Kidney (tissue), 14 donors: ENCODE results near the gene ANKH. TPM values are rescaled to one million over a fixed set of nuclear protein-coding genes. Genes with fewer than 3 reads are reported as not detected.

Source experiments
- DNase-seq, 5 donors: peaks; one replicate each; pipeline ENCODE4 v3.0.0-alpha.2; 2013 to 2020
- FAIRE-seq: peaks from 2 replicates; lab custom pipeline; 2012; peaks lifted over from hg19 to GRCh38; lab: Jason Lieb, UNC
- H3K27ac ChIP-seq, 2 donors: one replicate each; pipeline ENCODE4 v1.7.0; 2013; ENCODE audit warnings: low read depth in 2 of 2, low read length in 2 of 2, inconsistent platforms in 1 of 2
- H3K27me3 ChIP-seq: one replicate; pipeline ENCODE4 v1.7.1; 2013; ENCODE audit warnings: low read length, inconsistent platforms; ENCODE audit not compliant: control insufficient read depth, insufficient read depth
- H3K36me3 ChIP-seq, 3 donors: one replicate each; pipeline versions ENCODE4 v1.7.0 to v1.7.1; 2013; ENCODE audit warnings: low read length in 3 of 3, control low read depth in 1 of 3, inconsistent platforms in 1 of 3; ENCODE audit not compliant: insufficient read depth in 3 of 3, control insufficient read depth in 2 of 3
- H3K4me1 ChIP-seq, 3 donors: one replicate each; pipeline versions ENCODE4 v1.7.0 to v1.7.1; 2013; ENCODE audit warnings: low read length in 3 of 3, inconsistent platforms in 1 of 3, low read depth in 1 of 3; ENCODE audit not compliant: control insufficient read depth in 2 of 3, insufficient read depth in 2 of 3
- H3K4me3 ChIP-seq, 3 donors: one replicate each; pipeline versions ENCODE4 v1.7.0 to v1.8.1; 2013; ENCODE audit warnings: low read length in 3 of 3, control low read depth in 1 of 3, inconsistent platforms in 1 of 3
- H3K9ac ChIP-seq, 3 donors: one replicate each; pipeline versions ENCODE4 v1.7.0 to v1.7.1; 2013; ENCODE audit warnings: low read length in 3 of 3, control low read depth in 1 of 3, inconsistent platforms in 1 of 3
- H3K9me3 ChIP-seq, 3 donors: one replicate each; pipeline versions ENCODE4 v1.7.0 to v1.7.1; 2013; ENCODE audit warnings: low read length in 3 of 3, control low read depth in 1 of 3, inconsistent platforms in 1 of 3; ENCODE audit not compliant: control insufficient read depth in 2 of 3, insufficient read depth in 1 of 3
- CTCF ChIP-seq: IDR thresholded peaks from 3 replicates; pipeline ENCODE4 v1.5.1; 2012; ENCODE audit warnings: mild to moderate bottlenecking, moderate library complexity, borderline replicate concordance; ENCODE audit not compliant: insufficient read depth; ENCODE audit errors: extremely low read depth
- intact Hi-C: fragments of 100-400 bp; cut with DNase I; formaldehyde crosslinking; loops from one replicate; pipeline ENCODE4 v1.11.1; 2022
- polyA plus RNA-seq: library from polyadenylated mRNA; stranded (reverse); fragments of 350-450 nt; fragmentation: Illumina TruSeq; extraction: RNeasy Lipid Tissue Mini Kit (QIAGEN cat#74804); gene quantifications from one replicate; pipeline ENCODE4 v1.2.3, GENCODE V29; 2014; ENCODE audit warnings: low read depth, low replicate concordance; ENCODE audit not compliant: insufficient read depth
- total RNA-seq: library from RNA; stranded (reverse); fragmentation: NEBNext Ultra II Directional; extraction: Animal tissue kit (Norgen Biotek cat#: 25700); gene quantifications from one replicate; pipeline ENCODE4 v1.2.1, GENCODE V29; 2021
- donor health status: control.
- donor health status: control.
- donor health status: control.
- donor health status: control.
- donor health status: control.
- donor health status: DM: yes; HTN: yes; CAD: no.
- donor health status: Normal renal cell carcinoma (clear cell type).

Gene ANKH
- total and polyA plus RNA-seq, 2 donors from 2014 or later, result 19.0 to 44.6 TPM

GRCh38 chr5:14675865-14676300 lies 195.7 kb downstream of the ANKH start:
- DNase-seq, result peak in 2 of 5 donors; percentile 15 to 67
- H3K36me3 ChIP-seq, result peaks cover 0 to 11% (median 10%) of the 10 kb centered on the region in 3 donors
- intact Hi-C loops, result no loop called here
- no peaks in the 10 kb centered on the region for H3K27me3 ChIP-seq
- H3K4me1 ChIP-seq, result peaks cover 0 to 10% (median 5%) of the 10 kb centered on the region in 3 donors
- H3K9me3 ChIP-seq, result no peaks in the 10 kb centered on the region
- FAIRE-seq, result no peak
- H3K9ac ChIP-seq, result no peak overlapping the region
- H3K27ac ChIP-seq, result no peak overlapping the region
- no peak overlapping the region for H3K4me3 ChIP-seq
- TF ChIP-seq CTCF, result no peak

GRCh38 chr5:14674983-14675854 lies 196.4 kb downstream of the ANKH start:
- peak in 3 of 5 donors; percentile 62 to 85 (median 81) for DNase-seq
- H3K27ac ChIP-seq, result no peak overlapping the region
- no peaks in the 10 kb centered on the region for H3K27me3 ChIP-seq
- H3K4me1 ChIP-seq, result peaks cover 0 to 11% (median 5%) of the 10 kb centered on the region in 3 donors
- peaks cover 0 to 7% (median 7%) of the 10 kb centered on the region in 3 donors for H3K36me3 ChIP-seq
- no peaks in the 10 kb centered on the region for H3K9me3 ChIP-seq
- no peak for TF ChIP-seq CTCF
- H3K9ac ChIP-seq, result no peak overlapping the region
- H3K4me3 ChIP-seq, result no peak overlapping the region
- FAIRE-seq, result no peak
- intact Hi-C loops, result no loop called here

- Histone ChIP-seq H3K27ac (no peak overlapping the region), H3K36me3 (peaks cover 0 to 5% (median 3%) of the 10 kb centered on the region in 3 donors), H3K27me3 (no peaks in the 10 kb centered on the region), H3K4me1 (peaks cover 0 to 11% (median 7%) of the 10 kb centered on the region in 3 donors), H3K9ac (no peak overlapping the region), H3K9me3 (no peaks in the 10 kb centered on the region), H3K4me3 (no peak overlapping the region)
- intact Hi-C loops, result no loop called here
- no peak for FAIRE-seq
- no peak for TF ChIP-seq CTCF
- DNase-seq, result no peak
Measured at GRCh38 chr5:14673443-14673842, 198.1 kb downstream of the ANKH start.
